Jurkat, Clone E6-1 (cell line): Measurements from ENCODE around the gene PYGL. TPM values are rescaled to one million over a fixed set of nuclear protein-coding genes. Genes with fewer than 3 reads are reported as not detected.

Experiments used
- DNase-seq: peaks from one replicate; pipeline ENCODE4 v3.0.0-alpha.2; 2011; ENCODE audit warnings: low read depth, low spot score
- H3K4me3 ChIP-seq: 2 replicates; pipeline ENCODE4 v1.5.1; 2011; ENCODE audit warnings: mild to moderate bottlenecking, low read length, control low read depth, moderate library complexity
- polyA plus RNA-seq: library from polyadenylated mRNA; unstranded; fragments of >200 nt; gene quantifications from one replicate; pipeline ENCODE4 v1.2.1, GENCODE V29; 2012; ENCODE audit warnings: missing spikeins; ENCODE audit not compliant: insufficient read length, insufficient read depth

PYGL gene
- 6.2 TPM for polyA plus RNA-seq

GRCh38 chr14:50943943-50944646, at the start of gene PYGL:
Gene PYGL (minus strand): TSS chr14:50944483. CDS start chr14:50944403, 80 bp downstream.
- DNase-seq, result no peak
- H3K4me3 ChIP-seq, result peak within 1 kb of the TSS; percentile 53

DNA sequence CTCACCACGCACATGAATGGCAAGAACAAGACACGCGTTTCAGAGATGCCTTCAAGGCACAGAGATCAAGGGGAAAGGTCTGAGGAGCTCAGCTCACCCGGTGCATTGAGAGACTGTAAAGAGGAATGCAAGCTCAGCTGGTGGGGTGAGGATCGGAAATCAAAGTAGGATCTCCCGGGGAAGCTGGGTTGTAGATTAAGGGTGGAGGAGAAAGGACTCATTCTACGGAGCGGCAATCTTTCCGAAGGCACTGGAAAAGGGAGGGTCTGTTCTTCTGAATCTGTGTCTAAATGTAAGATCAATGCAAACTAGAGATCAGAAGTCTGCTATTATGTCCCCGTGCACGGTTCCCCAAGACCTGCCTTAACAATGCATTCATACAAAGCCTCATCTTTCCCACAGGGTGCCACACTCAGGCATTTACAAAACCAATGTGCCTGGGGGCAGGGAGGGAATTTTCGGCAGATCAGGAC, 41.6 kb upstream of the PYGL start:
- no peak overlapping the region for H3K4me3 ChIP-seq
- no peak for DNase-seq

DNA sequence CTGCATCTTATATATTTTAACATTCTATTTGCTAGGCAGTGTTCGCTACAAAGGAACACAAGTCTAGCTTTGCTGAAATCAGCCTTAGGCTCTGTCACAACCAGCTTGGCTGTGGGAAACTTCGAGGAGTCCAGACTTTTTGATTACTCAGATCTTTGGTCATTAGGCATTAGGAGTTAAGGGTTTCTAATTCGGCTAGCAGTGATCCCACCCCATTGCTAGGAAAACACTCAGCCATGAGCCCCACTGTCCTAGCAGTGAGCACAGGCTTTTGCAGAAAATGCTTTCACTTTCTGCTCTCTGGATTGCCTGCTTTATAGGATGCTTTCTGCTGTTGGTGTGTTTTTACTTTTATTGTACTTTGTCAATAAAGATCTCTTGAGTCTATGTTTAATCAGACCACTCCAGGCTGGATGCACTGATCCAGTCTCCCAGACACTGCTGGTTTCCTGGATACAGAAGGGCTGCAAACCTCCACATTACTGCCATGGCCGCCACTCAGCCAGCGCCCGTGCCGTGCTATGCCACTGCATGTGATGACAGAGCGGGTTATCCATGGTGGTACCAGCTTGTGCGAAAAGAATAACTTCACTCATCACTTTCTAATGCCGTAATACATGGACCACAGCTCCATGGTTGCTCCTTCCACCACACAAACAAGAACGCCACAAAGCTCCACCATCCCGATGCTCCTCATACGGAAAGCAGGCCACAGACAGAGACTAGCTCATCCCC, 41.0 kb upstream of the PYGL start:
- DNase-seq, result no peak
- H3K4me3 ChIP-seq, result no peak overlapping the region

DNA sequence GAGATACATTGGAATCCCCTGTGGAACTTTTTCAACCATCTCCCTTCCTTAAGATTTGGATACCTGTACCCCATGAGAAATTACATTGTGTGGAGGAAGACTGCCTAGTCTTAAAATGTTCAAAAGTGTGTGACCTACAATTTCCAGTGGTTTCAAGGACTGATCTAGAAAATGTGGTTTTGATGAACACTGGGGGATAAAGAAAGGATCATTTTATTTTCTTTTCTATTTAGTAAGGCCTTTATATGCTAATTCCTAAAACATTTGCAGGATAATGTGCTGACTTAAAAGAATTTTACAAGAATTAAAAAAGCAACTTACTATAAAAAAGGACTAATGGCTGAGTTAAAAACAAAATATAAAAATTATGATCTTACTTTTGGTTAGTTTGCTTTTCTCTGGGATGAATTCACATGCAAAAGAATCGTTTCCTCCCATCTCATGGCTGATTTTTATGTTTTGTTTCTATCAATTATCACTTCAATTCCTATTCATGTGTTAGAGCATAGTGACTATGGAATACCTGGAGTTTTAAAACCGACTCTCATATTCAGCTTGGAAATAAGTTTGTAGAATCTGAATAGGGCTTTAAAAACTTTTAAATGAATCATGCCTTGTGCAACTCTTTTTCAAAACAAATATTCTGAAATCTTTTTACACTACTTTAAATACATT, 39.9 kb upstream of the PYGL start:
- no peak overlapping the region for H3K4me3 ChIP-seq
- no peak for DNase-seq

DNA sequence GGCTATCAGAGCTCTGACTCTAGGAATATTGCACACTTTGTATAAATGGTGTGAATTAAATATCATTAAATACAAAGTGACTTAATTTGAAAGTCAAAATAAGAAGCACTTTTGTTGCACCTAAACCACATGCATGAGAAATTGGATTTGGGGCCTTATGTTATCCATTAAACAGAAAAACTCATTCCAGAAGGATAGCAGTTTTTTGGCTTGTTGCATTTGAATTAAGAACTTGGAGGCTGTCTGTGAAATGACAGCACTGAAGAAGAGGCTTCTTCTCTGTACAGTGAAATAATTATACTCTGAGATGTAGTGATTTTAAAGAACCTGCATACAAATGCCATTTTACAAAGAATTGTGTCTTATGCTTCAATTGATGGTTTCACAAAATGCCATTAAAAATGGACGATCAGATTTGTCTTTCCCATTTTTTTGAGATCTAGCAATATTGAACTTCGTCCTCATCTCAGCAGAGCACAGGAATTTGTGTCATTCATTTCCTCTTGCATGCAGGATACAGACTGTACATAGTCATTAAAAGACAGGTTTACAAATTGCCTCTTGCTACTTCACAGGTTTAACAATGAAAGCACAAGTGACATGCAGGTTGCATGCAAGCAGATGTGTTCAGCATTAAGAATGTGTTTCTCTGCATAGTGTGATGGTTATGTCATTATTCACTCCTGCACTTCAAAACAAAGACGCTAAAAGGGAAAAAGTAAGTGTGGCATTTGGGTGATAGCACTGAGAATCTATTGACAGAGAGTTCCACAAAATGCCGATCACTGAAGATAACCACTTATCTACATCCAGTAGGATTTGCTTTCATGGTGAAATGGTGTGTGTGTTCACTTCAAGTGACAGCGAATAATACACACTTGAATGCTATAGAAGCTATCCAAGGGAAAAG, 35.9 kb upstream of the PYGL start:
- H3K4me3 ChIP-seq, result no peak overlapping the region
- DNase-seq, result no peak

GRCh38 chr14:50978888-50979287, 34.6 kb upstream of the PYGL start:
- no peak overlapping the region for H3K4me3 ChIP-seq
- DNase-seq, result no peak

DNA sequence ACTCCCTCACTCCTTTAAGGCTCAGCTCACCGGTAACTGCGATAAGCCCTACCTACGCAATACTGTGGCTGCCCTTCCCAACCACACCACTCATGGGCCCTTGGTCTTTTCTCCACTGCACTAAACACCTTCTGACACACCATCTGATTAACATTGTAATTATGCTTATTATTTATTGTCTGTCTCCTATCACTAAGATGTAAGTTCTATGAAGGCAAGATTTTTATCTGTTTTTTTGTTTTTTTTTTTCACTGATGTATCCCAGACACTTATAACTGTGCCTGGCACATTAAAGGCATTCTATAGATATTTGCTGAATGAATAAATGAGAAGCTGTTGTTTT, 34.2 kb upstream of the PYGL start:
- no peak for DNase-seq

GRCh38 chr14:50977863-50978528, 33.7 kb upstream of the PYGL start:
- no peak overlapping the region for H3K4me3 ChIP-seq
- no peak for DNase-seq

More for the DNA sequence above, 34.2 kb upstream of the PYGL start:
- H3K4me3 ChIP-seq, result no peak overlapping the region

- no peak for DNase-seq
- H3K4me3 ChIP-seq, result no peak overlapping the region
Measured at GRCh38 chr14:50974118-50974517, 29.8 kb upstream of the PYGL start.

DNA sequence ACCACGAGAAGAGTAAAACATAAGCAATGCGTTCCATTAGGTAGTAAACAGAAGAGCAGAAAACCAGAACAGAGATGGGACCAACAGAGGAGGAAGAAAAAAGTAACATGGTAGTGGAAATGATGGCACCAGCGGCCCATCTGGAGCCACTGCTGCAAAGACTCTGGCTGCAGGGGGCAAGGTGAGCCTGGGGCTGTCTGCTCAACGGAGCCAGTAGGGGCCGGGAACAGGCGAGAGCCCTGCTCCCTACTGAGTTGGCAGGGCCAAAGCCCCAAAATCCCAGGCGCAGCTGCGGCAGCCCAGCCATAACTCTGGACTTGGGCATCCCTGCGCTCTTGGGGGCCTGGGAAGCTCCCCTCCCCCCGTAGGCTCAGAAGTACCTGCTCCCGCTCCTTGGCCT, 28.5 kb upstream of the PYGL start:
- no peak overlapping the region for H3K4me3 ChIP-seq
- no peak for DNase-seq

- no peak overlapping the region for H3K4me3 ChIP-seq
- DNase-seq, result no peak
Measured at GRCh38 chr14:50970886-50971781, 26.9 kb upstream of the PYGL start.

DNA sequence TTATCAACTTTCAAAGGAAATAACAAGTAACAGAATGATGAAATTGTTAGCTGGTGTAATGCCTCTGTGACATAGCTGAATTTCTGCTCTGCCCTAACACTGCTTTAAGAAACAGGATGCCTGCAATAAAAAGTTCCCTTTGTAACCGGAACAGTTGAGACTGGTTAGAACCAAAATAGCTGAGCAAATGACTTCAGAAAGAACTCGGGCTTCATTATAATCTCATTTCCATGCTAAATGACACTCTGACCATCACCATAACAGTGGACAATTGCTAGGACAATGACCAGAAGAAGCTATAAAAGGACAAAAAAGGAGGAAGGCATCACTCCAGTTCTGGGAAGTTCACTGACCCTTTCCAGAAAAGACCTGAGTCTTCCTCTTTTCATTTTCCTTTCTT, 23.5 kb upstream of the PYGL start:
- no peak overlapping the region for H3K4me3 ChIP-seq
- DNase-seq, result no peak

DNA sequence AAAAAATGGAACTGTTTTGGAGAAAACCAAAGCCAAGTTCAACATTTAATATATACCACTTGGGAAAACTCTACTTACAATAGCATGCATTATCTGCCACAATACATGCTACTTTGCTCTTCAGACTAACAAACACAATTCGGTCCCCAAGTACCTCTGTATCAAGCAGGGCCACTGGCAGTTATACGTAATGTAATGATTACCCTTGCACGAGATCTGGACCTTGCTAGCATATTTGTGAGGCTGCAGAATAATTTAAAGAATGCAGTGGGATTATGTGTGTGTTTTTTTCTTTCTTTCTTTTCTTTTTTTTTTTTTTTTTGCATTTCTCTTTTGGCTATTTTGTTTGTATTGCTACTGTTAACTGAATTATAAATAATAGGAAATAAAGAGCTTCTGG, 22.8 kb upstream of the PYGL start:
- DNase-seq, result no peak

GRCh38 chr14:50964683-50965390, 20.6 kb upstream of the PYGL start:
- no peak for DNase-seq

More for the DNA sequence above, 22.8 kb upstream of the PYGL start:
- H3K4me3 ChIP-seq, result no peak overlapping the region

GRCh38 chr14:50963919-50964318, 19.6 kb upstream of the PYGL start:
- H3K4me3 ChIP-seq, result no peak overlapping the region
- no peak for DNase-seq

More at GRCh38 chr14:50964683-50965390, 20.6 kb upstream of the PYGL start:
- H3K4me3 ChIP-seq, result no peak overlapping the region

GRCh38 chr14:50961605-50962221, 17.4 kb upstream of the PYGL start:
- H3K4me3 ChIP-seq, result no peak overlapping the region
- DNase-seq, result no peak

GRCh38 chr14:50957296-50957695, 13.0 kb upstream of the PYGL start:
- DNase-seq, result no peak
- H3K4me3 ChIP-seq, result no peak overlapping the region
